Head of caudate nucleus (tissue), 42 donors: ENCODE measurements around the gene MCFD2.
"Not testable (repeated sequence)": the region's sequence is repeated elsewhere in the genome, so short reads cannot be mapped to it uniquely, and the experiment has no call there.

Experiments used
- DNase-seq, 42 donors: peaks; one replicate each; pipeline versions ENCODE4 v3.0.0 to v3.0.0-alpha.2; 2020 to 2021; ENCODE audit warnings: mixed read lengths in 7 of 42
- intact Hi-C: fragments of 100-400 bp; cut with DNase I; formaldehyde crosslinking; loops from one replicate; pipeline ENCODE4 v1.15.0; 2022

Gene MCFD2

DNA sequence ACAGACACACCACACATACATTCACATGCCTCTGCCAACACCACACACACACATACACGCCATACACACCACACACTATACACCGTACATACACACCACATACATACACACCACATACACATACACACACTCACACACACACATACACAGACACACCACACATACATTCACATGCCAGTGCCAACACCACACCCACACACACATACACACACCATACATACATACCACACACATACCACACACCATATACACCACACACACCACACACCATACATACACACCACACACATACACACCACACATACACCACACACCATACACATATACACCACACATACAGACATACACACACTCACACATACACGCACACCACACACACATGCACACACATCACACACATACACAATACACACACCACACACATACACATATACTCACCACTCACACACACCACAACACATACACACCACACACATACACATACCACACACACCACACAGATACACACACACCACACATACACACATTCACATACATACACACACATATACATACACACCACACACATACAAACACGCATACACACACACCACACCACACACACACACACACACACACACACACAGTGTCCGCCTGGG, 37.2 kb downstream of the MCFD2 start:
- intact Hi-C loops, result no loop called here
- DNase-seq, result peak in 1 of 42 donors; percentile 12

- intact Hi-C loops, result no loop called here
- DNase-seq, result peak in 2 of 42 donors; percentile 4
These were observed 37.9 kb downstream of the MCFD2 start for GRCh38 chr2:46877619-46878113.

DNA sequence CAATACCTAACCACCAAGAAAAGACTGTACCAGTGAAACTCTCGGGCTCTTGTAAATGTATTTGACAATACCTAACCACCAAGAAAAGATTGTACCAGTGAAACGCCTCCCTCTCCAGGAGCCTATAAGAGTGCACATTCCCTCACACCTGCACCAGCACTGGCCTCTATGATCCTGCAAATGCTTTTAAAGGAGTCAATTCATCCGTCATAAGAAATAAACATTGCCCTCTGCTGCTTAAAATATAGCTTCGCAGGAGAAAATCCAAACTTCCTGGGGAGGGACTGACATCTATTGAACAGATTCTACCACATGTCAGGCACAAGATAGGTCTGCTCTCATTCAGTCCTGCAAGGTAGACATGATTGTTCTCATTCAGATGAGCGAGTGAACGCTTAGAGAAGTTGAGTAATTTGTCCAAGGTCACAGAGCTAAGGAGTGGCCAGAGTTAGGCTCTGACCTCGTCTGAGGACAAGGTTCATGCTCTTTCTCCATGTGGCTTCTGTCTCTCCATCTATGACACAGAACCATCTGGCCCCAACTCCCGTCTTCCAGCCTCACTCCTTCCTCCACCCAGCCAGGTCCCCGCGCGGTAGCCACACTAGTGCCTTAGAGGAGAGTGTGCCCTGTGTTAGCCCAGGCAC, 38.7 kb downstream of the MCFD2 start:
- DNase-seq, result peak in 6 of 42 donors; percentile 9 to 35 (median 26)
- intact Hi-C loops, result no loop called here

DNA sequence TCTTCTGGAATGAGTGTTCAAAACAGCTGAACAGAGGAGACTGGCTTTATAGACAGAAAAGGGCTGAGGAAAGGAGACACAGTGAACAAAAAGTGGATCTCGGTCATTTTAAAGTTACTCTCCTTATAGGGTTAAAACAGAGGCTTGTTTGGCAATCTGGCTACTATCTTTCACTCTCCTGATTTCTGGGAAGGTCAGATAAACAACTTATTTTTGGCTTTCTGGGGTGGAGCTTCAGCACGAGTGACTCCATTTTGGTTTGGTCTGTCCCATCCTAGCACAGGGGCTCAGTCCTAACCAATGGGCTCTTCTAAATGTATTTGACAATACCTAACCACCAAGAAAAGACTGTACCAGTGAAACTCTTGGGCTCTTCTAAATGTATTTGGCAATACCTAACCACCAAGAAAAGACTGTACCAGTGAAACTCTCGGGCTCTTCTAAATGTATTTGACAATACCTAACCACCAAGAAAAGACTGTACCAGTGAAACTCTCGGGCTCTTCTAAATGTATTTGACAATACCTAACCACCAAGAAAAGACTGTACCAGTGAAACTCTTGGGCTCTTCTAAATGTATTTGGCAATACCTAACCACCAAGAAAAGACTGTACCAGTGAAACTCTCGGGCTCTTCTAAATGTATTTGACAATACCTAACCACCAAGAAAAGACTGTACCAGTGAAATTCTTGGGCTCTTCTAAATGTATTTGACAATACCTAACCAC, 39.5 kb downstream of the MCFD2 start:
- intact Hi-C loops, DNase-seq: not testable (repeated sequence)

DNA sequence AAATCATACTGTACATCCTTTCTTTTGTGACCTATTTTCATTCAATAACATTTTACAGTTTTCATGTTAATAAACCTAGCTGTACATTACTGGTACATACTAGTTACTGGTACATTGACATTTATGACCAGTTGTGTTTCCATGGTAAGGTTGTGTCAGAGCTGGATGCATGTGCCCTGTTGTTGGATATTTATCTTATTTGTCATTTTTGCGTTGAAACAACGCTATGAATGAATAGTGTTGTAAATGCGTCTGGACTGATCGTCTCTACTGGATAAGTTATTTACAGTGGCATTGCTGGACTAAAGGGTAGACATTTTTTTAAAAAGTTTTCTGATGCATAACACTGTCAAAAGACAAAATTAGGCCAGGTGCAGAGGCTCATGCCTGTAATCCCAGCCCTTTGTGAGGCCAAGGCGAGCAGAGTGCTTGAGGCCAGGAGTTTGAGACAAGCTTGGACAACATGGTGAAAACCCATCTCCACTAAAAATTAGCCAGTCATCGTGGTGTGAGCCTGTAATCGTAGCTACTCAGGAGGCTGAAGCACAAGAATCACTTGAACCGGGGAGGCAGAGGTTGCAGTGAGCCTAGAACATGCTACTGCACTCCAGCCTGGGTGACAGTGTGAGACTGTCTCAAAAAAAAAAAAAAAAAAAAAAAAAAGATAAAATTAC, 40.2 kb downstream of the MCFD2 start:
- intact Hi-C loops, result no loop called here
- DNase-seq, result no peak

DNA sequence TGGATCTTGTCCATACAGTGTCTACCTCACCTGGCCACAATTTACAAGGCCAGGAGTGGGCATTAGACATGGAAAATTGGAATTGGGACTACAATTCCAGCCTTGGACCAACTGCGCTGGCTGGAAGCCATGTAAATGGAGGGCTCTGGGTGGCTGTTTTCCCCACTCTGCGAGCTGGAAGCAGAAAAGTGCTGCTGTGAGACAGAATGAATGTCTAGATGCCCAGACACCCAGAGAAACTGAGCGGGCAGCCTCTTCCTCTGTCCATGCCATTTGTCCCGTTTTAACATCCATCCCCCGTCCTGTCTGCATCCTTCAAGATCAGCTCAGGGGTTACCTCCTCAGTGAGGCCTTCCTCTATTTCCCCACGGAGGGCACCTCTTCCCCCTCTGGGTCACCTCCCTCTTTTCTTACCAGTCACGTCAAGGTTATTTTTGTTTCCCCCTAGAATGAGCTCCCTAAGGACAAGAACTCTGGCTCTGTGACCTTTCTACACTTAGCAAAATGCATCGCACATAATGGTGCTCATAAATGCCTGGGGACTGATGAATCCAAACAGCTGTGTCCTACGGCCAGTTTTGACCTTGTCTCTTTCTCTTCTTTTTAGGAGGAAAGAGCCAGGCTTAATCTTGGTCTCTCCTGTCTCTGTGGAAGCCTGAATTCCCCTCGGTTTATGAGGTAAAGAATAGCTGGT, 41.2 kb downstream of the MCFD2 start:
- DNase-seq, result no peak
- intact Hi-C loops, result no loop called here

DNA sequence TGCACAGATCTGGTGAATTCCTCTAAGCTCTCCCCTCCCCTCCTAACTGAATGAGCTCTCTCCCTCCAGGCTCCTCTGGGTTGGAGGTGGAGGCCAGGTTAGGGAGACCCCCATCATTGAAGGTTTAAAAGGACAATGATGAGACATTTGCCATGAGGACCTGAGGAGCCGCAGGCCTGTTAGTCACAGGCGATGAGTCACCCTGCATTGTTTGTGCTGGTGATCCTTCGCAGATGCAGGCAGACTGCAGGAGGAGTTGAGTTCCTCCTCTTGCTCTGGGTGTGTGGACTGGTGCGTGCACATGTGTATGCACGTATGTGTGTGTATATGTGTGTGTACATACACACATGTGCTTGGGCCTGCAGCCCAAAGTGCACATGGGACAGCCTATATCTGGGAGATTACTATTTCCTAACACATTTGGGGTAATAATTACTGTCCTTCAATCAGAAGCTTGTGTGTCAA, 42.0 kb downstream of the MCFD2 start:
- DNase-seq, result peak in 37 of 42 donors; percentile 12 to 82 (median 46)
- intact Hi-C loops, result no loop called here

DNA sequence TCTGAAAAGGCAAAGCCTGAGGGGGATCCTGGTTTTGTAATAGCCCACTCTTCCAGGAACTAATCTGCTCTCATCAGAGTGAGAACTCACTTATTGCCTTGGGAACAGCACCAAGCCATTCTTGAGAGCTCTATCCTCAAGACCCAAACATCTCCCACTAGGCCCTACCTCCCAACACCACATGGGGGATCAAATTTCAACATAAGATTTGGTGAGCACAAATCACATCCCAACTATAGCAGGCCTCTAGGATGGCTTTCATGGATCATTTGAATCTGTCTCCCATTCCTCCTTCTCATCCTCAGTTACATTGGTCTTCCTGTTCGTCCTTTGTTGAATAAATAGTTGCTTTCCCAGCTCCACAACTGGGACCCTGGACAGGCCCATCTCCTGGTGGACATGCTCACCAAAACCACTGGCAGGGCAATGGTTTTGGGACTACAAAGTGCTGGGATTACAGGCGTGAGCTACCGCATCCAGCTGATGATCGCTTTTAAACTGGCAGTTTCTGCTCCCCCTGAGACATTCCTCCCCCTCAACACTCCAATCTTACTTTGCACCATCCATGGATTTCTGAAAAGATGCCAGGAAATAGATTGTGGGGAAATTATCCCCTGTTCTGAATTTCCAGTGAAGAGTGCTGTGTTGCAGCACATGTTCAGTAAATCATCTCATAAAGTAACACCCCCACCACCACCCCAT, 42.6 kb downstream of the MCFD2 start:
- peak in 5 of 42 donors; percentile 20 to 48 (median 27) for DNase-seq
- intact Hi-C loops, result no loop called here

DNA sequence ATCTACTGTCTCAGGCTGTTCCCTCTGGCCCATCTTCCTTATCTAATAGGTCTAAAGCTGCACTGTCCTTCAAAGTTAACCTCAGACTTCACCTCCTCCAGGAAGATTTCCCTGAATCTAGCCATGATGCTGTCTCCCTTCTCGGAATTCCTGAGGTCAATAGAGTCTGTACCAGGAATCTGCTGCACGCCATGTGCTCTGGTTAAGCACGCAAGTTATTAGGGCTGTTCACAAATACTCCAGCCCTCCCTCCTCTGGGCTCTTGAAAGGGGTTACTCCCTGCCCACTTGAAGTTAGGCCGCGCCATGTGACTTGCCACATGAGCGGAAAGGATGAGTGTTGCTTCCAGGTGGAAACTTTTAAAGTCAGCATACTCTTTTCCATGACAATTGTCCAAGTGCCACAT, 43.6 kb downstream of the MCFD2 start:
- no peak for DNase-seq
- intact Hi-C loops, result no loop called here

DNA sequence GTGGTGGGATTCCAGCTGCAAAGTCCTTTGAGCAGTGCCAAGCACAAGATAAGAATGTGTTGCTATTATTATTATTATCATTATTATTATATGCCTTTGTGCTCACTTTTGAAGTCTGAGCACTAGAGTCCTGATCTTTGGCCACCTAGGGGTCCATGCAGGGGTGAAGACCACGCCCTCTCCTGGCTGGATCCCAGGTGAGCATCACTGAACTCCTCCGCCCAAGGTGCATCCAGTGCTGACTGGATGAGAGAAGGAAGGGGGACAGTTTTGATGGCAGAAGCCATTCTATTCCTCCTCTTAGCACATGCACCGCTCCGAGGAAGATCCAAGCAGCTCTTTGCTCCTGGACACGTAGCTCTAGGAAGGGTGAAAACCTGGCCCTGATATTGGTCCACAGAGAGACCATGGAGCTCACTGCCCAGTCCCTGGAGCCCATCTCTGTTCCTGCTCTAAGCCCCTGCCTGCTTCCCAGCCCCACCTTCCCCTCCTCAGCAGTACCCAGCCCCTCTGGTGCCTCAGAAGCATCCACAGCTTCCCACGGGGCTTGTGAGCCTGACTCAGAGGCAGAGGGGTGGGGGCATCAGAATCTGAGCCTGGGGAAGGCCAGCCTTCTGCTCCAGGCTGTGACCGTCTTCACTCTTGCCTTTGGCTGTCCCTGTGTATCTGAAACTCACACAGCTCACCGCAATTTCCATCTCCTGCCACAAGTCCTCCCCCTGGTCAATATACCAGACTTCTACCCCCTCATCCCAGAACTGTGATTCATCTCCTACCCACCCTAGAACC, 45.4 kb downstream of the MCFD2 start:
- intact Hi-C loops, result no loop called here
- no peak for DNase-seq

GRCh38 chr2:46869621-46870020, 46.0 kb downstream of the MCFD2 start:
- DNase-seq, result no peak
- intact Hi-C loops, result no loop called here

GRCh38 chr2:46866770-46867246, 48.8 kb downstream of the MCFD2 start:
- intact Hi-C loops, result no loop called here
- peak in 3 of 42 donors; percentile 21 to 33 (median 21) for DNase-seq

GRCh38 chr2:46865181-46865970, 50.2 kb downstream of the MCFD2 start:
- intact Hi-C loops, result no loop called here

DNA sequence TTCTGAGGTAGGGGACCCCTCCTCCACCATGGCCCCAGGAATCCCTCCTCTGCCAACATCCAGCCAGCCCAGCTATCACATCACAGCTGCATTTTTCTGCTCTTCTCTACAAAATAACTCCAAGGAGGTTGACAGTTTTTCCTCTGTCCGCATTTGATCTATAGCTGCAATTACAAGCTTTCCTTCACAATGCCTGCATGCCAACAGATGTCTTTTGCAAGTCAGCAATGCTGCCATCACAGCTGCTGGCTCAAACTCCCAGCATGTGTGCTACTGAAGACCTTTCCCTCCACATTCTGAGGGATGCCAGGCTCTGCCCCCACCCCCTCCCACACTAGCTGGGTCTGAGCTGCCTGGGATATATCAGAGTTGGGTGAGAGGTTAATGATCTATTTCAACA, 51.7 kb downstream of the MCFD2 start:
- intact Hi-C loops, result no loop called here
- no peak for DNase-seq

More at GRCh38 chr2:46865181-46865970, 50.2 kb downstream of the MCFD2 start:
- DNase-seq, result no peak

- DNase-seq, result no peak
- intact Hi-C loops, result no loop called here
These were observed 53.1 kb downstream of the MCFD2 start for GRCh38 chr2:46862514-46862913.

DNA sequence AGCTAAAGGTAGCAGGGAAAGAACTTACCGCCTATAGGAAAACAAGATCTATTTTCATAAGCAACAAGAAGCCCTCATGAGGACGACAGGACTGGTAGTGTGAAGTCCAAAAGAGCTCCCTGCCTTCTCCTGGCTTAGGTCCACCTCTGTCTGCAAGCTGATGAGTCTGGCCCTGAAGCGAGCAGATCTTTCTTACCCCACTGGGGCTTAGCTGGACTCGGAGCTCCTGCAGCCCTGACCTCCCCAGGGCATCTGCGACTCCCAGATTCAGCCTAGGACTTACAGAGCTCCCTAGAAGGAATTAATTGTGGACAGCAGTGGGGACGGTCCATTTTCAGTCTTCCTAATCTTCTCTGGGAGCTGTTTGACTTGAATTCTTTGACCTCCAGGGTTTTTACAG, 53.7 kb downstream of the MCFD2 start:
- DNase-seq, result no peak
- intact Hi-C loops, result no loop called here

DNA sequence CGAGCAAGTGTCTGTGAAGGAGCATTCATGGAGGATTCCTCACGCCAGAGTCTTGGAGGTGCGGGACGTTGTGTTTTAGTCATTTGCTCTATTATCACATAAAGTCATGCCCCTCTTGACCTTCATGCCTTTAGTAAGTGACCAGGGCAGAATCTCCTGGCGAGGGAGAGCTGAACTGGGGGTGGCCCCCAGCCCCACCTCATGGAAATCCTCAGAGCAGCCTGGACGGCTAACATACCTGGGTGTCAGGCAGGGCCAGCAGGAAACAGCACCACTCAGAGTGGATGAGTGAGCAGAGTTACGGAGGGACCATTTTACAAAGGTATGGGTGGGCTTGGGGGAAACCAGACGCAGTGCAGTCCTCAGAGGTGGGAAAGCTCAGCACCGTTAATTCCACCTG, 56.1 kb downstream of the MCFD2 start:
- DNase-seq, result no peak
- intact Hi-C loops, result no loop called here
